ENCODE results near the gene CTCF. TPM values are rescaled to one million over a fixed set of nuclear protein-coding genes. Genes with fewer than 3 reads are reported as not detected.
A peak's percentile ranks its signal among the peaks of the same experiment; 100 is the strongest.

The CTCF gene
- total and polyA plus RNA-seq, 2 donors from 2014 or later, result 20.4 to 42.6 TPM

DNA sequence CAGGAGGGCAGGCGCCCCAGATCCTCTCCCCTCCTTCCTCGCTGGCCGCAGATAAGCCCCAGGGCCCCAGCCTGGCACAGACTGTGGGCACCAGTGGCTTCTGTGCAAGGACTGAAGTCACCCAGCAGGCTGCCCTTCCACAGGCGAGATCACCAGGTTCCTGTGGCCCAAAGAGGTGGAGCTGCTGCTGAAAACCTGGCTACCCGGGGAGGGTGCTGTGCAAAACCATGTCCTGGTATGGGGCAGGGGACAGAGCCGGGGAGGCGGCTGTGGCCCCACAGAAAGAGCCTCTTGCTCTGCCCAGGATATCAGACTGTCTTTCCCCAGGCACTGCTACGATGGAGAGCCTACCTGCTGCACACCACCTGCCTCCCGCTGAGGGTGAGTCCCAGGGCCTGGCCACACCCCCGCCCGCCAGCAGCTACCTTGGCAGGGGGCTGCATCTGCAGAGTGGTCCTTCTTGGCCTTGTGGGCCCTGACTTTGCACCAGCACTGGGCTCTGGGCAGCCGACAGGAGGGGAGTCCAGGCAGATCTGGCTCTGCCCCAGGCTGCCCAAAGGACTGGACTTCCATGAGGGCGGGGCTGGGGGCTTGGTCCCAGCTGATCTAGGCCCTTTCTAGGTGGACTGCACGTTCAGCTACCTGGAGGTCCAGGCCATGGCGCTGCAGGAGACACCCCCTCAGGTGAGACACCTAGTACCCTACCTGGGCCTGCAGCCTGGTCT is 83.2 kb downstream of the CTCF start:
- DNase-seq (no peak), FAIRE-seq (no peak)
- intact Hi-C loops (cut with DNase I), result no loop called here
- H3K4me3 ChIP-seq (ENCODE audit: low read length in 3 of 3), result no peak overlapping the region
- H3K4me1 ChIP-seq (ENCODE audit: control insufficient read depth in 2 of 3, insufficient read depth in 2 of 3, low read depth in 1 of 3, low read length in 3 of 3), result peaks cover 0 to 4% (median 3%) of the 10 kb centered on the region in 3 donors
- no peak overlapping the region for H3K27ac ChIP-seq (ENCODE audit: low read depth in 2 of 2, low read length in 2 of 2)
- no peaks in the 10 kb centered on the region for H3K9me3 ChIP-seq (ENCODE audit: control insufficient read depth in 2 of 3, insufficient read depth in 1 of 3, low read length in 3 of 3)
- H3K36me3 ChIP-seq (ENCODE audit: control insufficient read depth in 2 of 3, insufficient read depth in 3 of 3, low read length in 3 of 3), result no peaks in the 10 kb centered on the region
- TF ChIP-seq, protein P1, sequence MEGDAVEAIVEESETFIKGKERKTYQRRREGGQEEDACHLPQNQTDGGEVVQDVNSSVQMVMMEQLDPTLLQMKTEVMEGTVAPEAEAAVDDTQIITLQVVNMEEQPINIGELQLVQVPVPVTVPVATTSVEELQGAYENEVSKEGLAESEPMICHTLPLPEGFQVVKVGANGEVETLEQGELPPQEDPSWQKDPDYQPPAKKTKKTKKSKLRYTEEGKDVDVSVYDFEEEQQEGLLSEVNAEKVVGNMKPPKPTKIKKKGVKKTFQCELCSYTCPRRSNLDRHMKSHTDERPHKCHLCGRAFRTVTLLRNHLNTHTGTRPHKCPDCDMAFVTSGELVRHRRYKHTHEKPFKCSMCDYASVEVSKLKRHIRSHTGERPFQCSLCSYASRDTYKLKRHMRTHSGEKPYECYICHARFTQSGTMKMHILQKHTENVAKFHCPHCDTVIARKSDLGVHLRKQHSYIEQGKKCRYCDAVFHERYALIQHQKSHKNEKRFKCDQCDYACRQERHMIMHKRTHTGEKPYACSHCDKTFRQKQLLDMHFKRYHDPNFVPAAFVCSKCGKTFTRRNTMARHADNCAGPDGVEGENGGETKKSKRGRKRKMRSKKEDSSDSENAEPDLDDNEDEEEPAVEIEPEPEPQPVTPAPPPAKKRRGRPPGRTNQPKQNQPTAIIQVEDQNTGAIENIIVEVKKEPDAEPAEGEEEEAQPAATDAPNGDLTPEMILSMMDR (IDR thresholded peaks at IDR 0.05; ENCODE audit: borderline replicate concordance, extremely low read depth, insufficient read depth), result no peak
- peaks cover 16% of the 10 kb centered on the region for H3K27me3 ChIP-seq (ENCODE audit: control insufficient read depth, insufficient read depth, low read length)
- H3K9ac ChIP-seq (ENCODE audit: low read length in 3 of 3), result no peak overlapping the region

- TF ChIP-seq, protein P1 (IDR thresholded peaks at IDR 0.05; ENCODE audit: borderline replicate concordance, extremely low read depth, insufficient read depth), result no peak
- no peaks in the 10 kb centered on the region for H3K9me3 ChIP-seq (ENCODE audit: control insufficient read depth in 2 of 3, insufficient read depth in 1 of 3, low read length in 3 of 3)
- intact Hi-C loops (cut with DNase I), result no loop called here
- H3K4me3 ChIP-seq (ENCODE audit: low read length in 3 of 3), result no peak overlapping the region
- no peak for FAIRE-seq
- DNase-seq, result peak in 1 of 5 donors; percentile 74
- H3K36me3 ChIP-seq (ENCODE audit: control insufficient read depth in 2 of 3, insufficient read depth in 3 of 3, low read length in 3 of 3), result no peaks in the 10 kb centered on the region
- peaks cover 19% of the 10 kb centered on the region for H3K27me3 ChIP-seq (ENCODE audit: control insufficient read depth, insufficient read depth, low read length)
- no peak overlapping the region for H3K27ac ChIP-seq (ENCODE audit: low read depth in 2 of 2, low read length in 2 of 2)
- no peak overlapping the region for H3K9ac ChIP-seq (ENCODE audit: low read length in 3 of 3)
- H3K4me1 ChIP-seq (ENCODE audit: control insufficient read depth in 2 of 3, insufficient read depth in 2 of 3, low read depth in 1 of 3, low read length in 3 of 3), result peaks cover 0 to 4% (median 3%) of the 10 kb centered on the region in 3 donors
Measured at GRCh38 chr16:67647111-67647651, 84.9 kb downstream of the CTCF start.

- Histone ChIP-seq H3K36me3 (ENCODE audit: control insufficient read depth in 2 of 3, insufficient read depth in 3 of 3, low read length in 3 of 3) (no peaks in the 10 kb centered on the region), H3K27me3 (ENCODE audit: control insufficient read depth, insufficient read depth, low read length) (peaks cover 22% of the 10 kb centered on the region), H3K4me3 (ENCODE audit: low read length in 3 of 3) (no peak overlapping the region), H3K9me3 (ENCODE audit: control insufficient read depth in 2 of 3, insufficient read depth in 1 of 3, low read length in 3 of 3) (no peaks in the 10 kb centered on the region), H3K4me1 (ENCODE audit: control insufficient read depth in 2 of 3, insufficient read depth in 2 of 3, low read depth in 1 of 3, low read length in 3 of 3) (peaks cover 0 to 4% (median 3%) of the 10 kb centered on the region in 3 donors), H3K27ac (ENCODE audit: low read depth in 2 of 2, low read length in 2 of 2) (no peak overlapping the region), H3K9ac (ENCODE audit: low read length in 3 of 3) (no peak overlapping the region)
- no peak for DNase-seq
- TF ChIP-seq, protein P1 (IDR thresholded peaks at IDR 0.05; ENCODE audit: borderline replicate concordance, extremely low read depth, insufficient read depth), result no peak
- intact Hi-C loops (cut with DNase I), result no loop called here
- no peak for FAIRE-seq
Measured at GRCh38 chr16:67647681-67648080, 85.4 kb downstream of the CTCF start.
